Endometrial microvascular endothelial cells (primary cell): ENCODE measurements around the gene NCKAP1. TPM values are rescaled to one million over a fixed set of nuclear protein-coding genes. Genes with fewer than 3 reads are reported as not detected.
"Not testable (repeated sequence)": the region's sequence is repeated elsewhere in the genome, so short reads cannot be mapped to it uniquely, and the experiment has no call there.

Experiments
- in situ Hi-C: cut with HindIII; loops from 2 replicates; pipeline ENCODE4 v1.10.0; 2017; ENCODE audit warnings: low sequenced_read_pairs, low pct_unique_long_range_greater_than_20kb; ENCODE audit errors: inconsistent ontology term
- total RNA-seq: library from RNA; depleted of rRNA; stranded (reverse); fragments of >200 nt; gene quantifications from one replicate; pipeline ENCODE4 v1.2.3, GENCODE V29; 2015; ENCODE audit errors: inconsistent ontology term

Gene NCKAP1
- total RNA-seq, 1 donor from 2014 or later = 163 TPM

DNA sequence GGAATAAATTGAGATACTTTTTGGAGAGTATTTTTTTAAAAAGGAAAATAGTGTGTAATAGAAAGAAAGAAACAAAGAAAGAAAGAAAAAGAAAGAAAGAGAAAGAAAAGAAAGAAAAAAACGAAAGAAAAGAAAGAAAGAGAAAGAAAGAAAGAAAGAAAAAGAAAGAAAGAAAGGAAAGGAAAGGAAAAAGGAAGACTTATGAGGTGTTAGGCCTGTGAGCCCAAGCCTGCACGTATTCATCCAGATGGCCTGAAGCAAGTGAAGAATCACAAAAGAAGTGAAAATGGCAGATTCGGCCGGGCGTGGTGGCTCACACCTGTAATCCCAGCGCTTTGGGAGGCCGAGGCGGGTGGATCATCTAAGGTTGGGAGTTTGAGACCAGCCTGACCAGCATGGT lies 5.3 kb upstream of the NCKAP1 start:
- in situ Hi-C loops = not testable (repeated sequence)

DNA sequence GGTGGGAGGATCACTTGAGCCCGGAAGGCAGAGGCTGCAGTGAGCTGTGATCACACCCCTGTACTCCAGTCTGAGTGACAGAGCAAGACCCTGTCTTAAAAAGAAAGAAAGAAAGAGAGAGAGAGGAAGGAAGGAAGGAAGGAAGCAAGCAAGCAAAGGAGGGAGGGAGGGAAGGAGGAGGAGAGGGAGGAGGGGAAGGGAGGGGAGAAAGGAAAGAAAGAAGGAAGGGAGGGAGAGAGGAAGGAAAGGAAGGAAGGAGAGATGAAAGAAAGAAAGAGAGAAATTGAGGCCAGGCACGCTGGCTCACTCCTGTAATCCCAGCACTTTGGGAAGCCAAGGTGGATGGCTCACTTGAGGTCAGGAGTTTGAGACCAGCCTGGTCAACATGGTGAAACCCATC lies 2.3 kb upstream of the NCKAP1 start:
- in situ Hi-C loops = no loop called here

DNA sequence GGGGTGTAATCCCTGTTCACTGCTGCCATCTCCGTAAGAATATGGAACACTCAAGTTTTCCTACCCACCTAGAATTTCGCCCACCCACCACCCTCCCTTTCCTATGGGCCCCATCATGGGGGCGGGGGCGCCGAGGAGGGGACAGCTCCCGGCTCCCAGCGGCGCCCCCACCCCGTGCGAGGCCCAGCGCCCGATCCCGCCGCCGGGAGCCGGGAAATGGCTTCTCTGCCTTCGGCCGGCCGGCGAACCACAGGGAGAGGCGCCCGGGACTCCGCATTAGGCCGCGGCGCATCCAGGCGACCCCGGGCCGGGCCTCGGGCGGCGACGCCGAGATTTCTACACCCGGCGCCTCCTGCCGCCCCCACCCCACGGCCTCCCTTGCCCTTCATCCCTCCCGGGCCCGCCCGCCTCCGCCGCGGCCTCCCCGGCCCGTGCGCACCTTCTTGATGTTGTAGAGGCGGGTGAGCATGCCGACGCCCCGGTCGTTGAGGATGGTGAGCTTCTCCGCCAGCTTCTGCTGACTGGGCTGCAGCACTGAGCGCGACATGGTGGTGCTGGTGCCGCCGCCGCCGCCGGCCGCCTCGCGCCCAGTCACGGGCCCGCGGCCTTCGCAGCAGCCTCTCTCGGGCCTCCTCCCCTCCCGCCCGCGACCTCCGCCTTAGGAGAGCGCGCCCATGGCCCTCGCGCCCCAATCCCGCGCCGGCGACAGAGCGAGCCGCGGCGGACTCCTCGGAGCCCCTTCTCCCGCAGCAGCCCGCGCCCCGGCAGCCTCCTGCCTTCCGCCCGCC lies 510 bp downstream of the NCKAP1 start:
- in situ Hi-C loops = no loop called here

GRCh38 chr2:183037074-183037552 lies 1.1 kb downstream of the NCKAP1 start:
- in situ Hi-C loops = no loop called here

- in situ Hi-C loops = no loop called here
Measured at GRCh38 chr2:183035954-183036669, 2.1 kb downstream of the NCKAP1 start.

GRCh38 chr2:183035298-183035953 lies 2.8 kb downstream of the NCKAP1 start:
- in situ Hi-C loops = no loop called here

- in situ Hi-C loops = no loop called here
Measured at GRCh38 chr2:183034806-183035205, 3.5 kb downstream of the NCKAP1 start.

- in situ Hi-C loops = no loop called here
Measured at GRCh38 chr2:183033951-183034350, 4.3 kb downstream of the NCKAP1 start.

- in situ Hi-C loops = no loop called here
Measured at GRCh38 chr2:183031911-183032794, 6.1 kb downstream of the NCKAP1 start.

DNA sequence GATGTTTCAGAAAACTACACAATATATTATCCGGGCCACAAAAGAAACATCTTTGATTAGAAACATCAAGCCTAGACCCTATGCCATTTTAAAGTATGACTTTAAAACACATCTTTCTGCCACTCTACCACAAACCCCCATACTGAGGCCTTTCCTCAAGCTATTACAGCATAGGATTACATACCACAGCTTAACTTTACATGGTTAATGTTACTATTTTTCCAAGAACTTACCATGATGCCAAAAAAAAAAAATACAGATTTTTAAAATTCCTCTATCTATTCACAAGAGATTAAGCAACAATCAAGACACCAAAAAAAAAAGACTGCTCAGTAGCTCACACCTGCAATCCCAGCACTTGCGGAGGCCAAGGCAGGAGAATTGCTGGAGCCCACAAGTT lies 9.0 kb downstream of the NCKAP1 start:
- in situ Hi-C loops = no loop called here

- in situ Hi-C loops = no loop called here
Measured at GRCh38 chr2:183028108-183028507, 10.1 kb downstream of the NCKAP1 start.

DNA sequence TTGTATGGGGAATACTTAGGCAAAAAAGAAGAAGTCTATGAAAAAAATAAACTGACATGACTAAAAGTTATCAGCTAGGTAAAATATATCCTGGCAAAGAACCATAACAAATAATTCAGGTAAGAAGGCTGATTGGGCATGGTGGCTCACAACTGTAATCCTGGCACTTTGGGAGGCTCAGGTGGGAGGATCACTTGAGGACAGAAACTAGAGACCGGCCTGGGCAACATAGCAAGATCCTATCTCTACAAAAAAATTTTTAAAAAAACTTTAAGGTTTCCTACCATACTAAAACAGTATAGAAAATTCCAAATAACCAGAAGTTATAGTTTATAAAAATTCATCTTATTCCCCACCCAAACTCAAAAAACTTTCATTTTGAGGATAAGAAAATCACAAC lies 10.8 kb downstream of the NCKAP1 start:
- in situ Hi-C loops = no loop called here

GRCh38 chr2:183026424-183026823 lies 11.8 kb downstream of the NCKAP1 start:
- in situ Hi-C loops = no loop called here

- in situ Hi-C loops = no loop called here
Measured at GRCh38 chr2:183025993-183026392, 12.3 kb downstream of the NCKAP1 start.

DNA sequence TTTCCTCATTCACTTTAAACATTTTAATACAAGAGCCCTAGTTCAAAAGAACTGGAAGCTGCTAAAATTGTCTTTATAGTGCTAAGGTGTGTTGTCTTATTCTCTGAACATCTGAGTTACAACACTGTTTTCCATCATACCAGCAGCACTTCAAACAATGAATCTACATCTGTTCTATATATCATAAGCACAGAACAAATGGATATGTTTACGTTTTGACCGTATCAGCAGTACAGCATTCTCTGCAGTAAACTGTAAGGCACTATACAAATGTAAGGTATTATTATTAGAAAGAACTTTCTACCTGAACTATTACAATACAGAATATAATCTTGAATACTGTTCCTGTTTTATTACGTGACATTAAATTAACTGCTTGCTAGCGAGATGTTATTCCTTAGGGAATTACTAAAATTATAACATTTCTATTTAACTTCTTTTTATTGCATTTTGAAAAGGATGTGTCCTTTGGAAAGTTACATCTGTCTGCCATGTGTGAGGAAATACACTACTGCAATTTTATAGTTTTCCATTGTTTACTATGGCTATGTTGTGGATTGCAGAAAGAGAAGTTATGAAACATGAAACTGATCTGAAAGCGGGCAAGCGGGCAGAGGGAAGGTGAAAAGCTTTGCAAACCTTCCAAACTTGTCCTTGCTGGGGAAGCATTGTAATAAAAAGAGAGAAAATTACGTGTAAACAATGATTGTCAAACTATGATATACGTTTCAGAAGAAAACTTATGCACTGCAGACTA lies 13.7 kb downstream of the NCKAP1 start:
- in situ Hi-C loops = no loop called here

DNA sequence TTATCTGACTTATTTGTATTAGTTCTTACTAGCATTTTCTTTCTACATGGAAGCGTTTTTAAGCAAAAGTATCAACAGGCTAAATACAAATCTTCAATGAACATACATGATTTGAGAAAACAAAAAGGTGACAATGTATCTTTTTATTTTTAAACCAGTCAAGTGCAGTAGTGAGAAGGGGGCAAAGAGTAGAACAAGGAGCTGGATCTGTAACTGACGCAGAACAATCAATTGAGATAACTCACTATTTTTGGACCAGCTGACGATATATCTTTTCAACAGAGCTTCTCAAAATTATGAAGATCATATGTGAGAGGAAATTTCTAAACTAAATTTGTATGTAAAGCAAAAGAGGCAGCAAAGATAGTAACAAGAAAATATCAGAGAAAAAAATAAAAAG lies 15.5 kb downstream of the NCKAP1 start:
- in situ Hi-C loops = no loop called here

- in situ Hi-C loops = no loop called here
Measured at GRCh38 chr2:183021613-183022012, 16.6 kb downstream of the NCKAP1 start.

- in situ Hi-C loops = no loop called here
Measured at GRCh38 chr2:183019718-183020442, 18.4 kb downstream of the NCKAP1 start.
